Omental fat pad (tissue), 4 donors: ENCODE data around the gene NEAT1. TPM values are rescaled to one million over a fixed set of nuclear protein-coding genes. Genes with fewer than 3 reads are reported as not detected.

Experiments
- ATAC-seq: fragments of 150-250 bp; one replicate; pipeline ENCODE4 v1.9.1; 2016; ENCODE audit warnings: mild to moderate bottlenecking, moderate library complexity; ENCODE audit not compliant: low FRiP score
- DNase-seq: peaks from one replicate; pipeline ENCODE4 v3.0.0-alpha.2; 2019; ENCODE audit warnings: low spot score
- CTCF ChIP-seq, 3 donors: fragments of 450-650 bp; IDR thresholded peaks; one replicate each; pipeline ENCODE4 v1.5.1; 2016 to 2017; ENCODE audit warnings: antibody characterized with exemption in 3 of 3, mild to moderate bottlenecking in 3 of 3, moderate library complexity in 2 of 3
- total RNA-seq, 4 donors: library from RNA; depleted of rRNA; stranded (reverse); fragments of >200 nt; gene quantifications; one replicate each; pipeline ENCODE4 v1.1.0, GENCODE V29; 2016

NEAT1 gene
- total RNA-seq, 4 donors from 2014 or later, result 447 to 1,169 (median 678) TPM

- no peak for ATAC-seq
- TF ChIP-seq CTCF (IDR thresholded peaks at IDR 0.05), result no peak
- no peak for DNase-seq
These were observed 10.3 kb downstream of the NEAT1 start for GRCh38 chr11:65432686-65433582.

- no peak for TF ChIP-seq CTCF (IDR thresholded peaks at IDR 0.05)
- ATAC-seq (no peak), DNase-seq (no peak)
These were observed 11.1 kb downstream of the NEAT1 start for GRCh38 chr11:65433657-65434056.

GRCh38 chr11:65434057-65434666 is 11.6 kb downstream of the NEAT1 start:
- ATAC-seq, result no peak
- TF ChIP-seq CTCF (IDR thresholded peaks at IDR 0.05), result no peak
- no peak for DNase-seq

GRCh38 chr11:65434667-65435410 is 12.2 kb downstream of the NEAT1 start:
- no peak for TF ChIP-seq CTCF (IDR thresholded peaks at IDR 0.05)
- ATAC-seq (no peak), DNase-seq (no peak)

- TF ChIP-seq CTCF (IDR thresholded peaks at IDR 0.05), result no peak
- DNase-seq, result peak; percentile 20
- no peak for ATAC-seq
These were observed 12.9 kb downstream of the NEAT1 start for GRCh38 chr11:65435411-65435931.

GRCh38 chr11:65435981-65436411 is 13.4 kb downstream of the NEAT1 start:
- DNase-seq, result peak; percentile 22
- peak; percentile 4 for ATAC-seq
- no peak for TF ChIP-seq CTCF (IDR thresholded peaks at IDR 0.05)
